IMR-90 (cell line): Measurements from ENCODE around the gene CDK17. TPM values are rescaled to one million over a fixed set of nuclear protein-coding genes. Genes with fewer than 3 reads are reported as not detected.

Experiments used
- ATAC-seq: fragments of 200-7000 bp; cut with Tn5 transposase; 2 replicates; pipeline ENCODE4 v1.9.1; 2020; ENCODE audit warnings: low read depth, mild to moderate bottlenecking, moderate library complexity
- BruUV-seq: library from RNA; stranded (reverse); fragments of 400-500 nt; replicated peaks from 2 replicates; lab custom pipeline; 2021; lab: Mats Ljungman, UMichigan
- CTCF ChIA-PET: fragments of 300-600 bp; formaldehyde crosslinking; extraction: SDS; loops from one replicate; lab custom pipeline; 2021; ENCODE audit warnings: antibody characterized with exemption; lab: Yijun Ruan, JAX
- POLR2A ChIA-PET: fragments of 300-600 bp; sonication (Branson Sonifier 250); formaldehyde crosslinking; loops from one replicate; lab custom pipeline; 2022; ENCODE audit warnings: antibody characterized with exemption; ENCODE audit not compliant: unreplicated experiment; lab: Charles Lee
- DNase-seq: peaks from one replicate; pipeline ENCODE4 v3.0.0; 2013
- H2AFZ ChIP-seq: replicated peaks from 2 replicates; pipeline ENCODE3; 2013; ENCODE audit warnings: low read length, mild to moderate bottlenecking; ENCODE audit not compliant: poor library complexity
- H2AK5ac ChIP-seq: 2 replicates; pipeline ENCODE4 v1.6.1; 2013; ENCODE audit warnings: low read depth, low read length, inconsistent platforms
- H2AK9ac ChIP-seq: replicated peaks from 2 replicates; pipeline ENCODE3; 2013; ENCODE audit warnings: mild to moderate bottlenecking, low read depth, low read length, moderate library complexity; ENCODE audit not compliant: poor library complexity
- H2BK120ac ChIP-seq: 2 replicates; pipeline ENCODE4 v1.6.1; 2013; ENCODE audit warnings: low read depth, low read length, inconsistent platforms
- H2BK15ac ChIP-seq: 3 replicates; pipeline ENCODE4 v1.6.1; 2013; ENCODE audit warnings: low read depth, low read length, inconsistent platforms
- H2BK20ac ChIP-seq: 2 replicates; pipeline ENCODE4 v1.6.1; 2013; ENCODE audit warnings: low read depth, mild to moderate bottlenecking, inconsistent platforms, low read length, moderate library complexity
- H2BK5ac ChIP-seq: 2 replicates; pipeline ENCODE4 v1.6.1; 2013; ENCODE audit warnings: mild to moderate bottlenecking, low read depth, low read length, inconsistent platforms; ENCODE audit not compliant: poor library complexity, severe bottlenecking
- H3K14ac ChIP-seq: replicated peaks from 2 replicates; pipeline ENCODE4 v1.6.1; 2013; ENCODE audit warnings: low read depth, low read length, inconsistent platforms
- H3K18ac ChIP-seq: 2 replicates; pipeline ENCODE4 v1.6.1; 2013; ENCODE audit warnings: low read depth, low read length, control low read depth
- H3K23ac ChIP-seq: 2 replicates; pipeline ENCODE4 v1.6.1; 2013; ENCODE audit warnings: low read depth, low read length, inconsistent platforms
- H3K27ac ChIP-seq: 2 replicates; pipeline ENCODE4 v1.5.1; 2013; ENCODE audit warnings: mild to moderate bottlenecking, control low read depth, low read length; ENCODE audit not compliant: insufficient read depth
- H3K27me3 ChIP-seq: 2 replicates; pipeline ENCODE4 v1.6.1; 2013; ENCODE audit warnings: low read length; ENCODE audit not compliant: control insufficient read depth, insufficient read depth
- H3K36me3 ChIP-seq: 2 replicates; pipeline ENCODE4 v1.6.1; 2013; ENCODE audit warnings: low read length, mixed read lengths; ENCODE audit not compliant: control insufficient read depth, insufficient read depth
- H3K4ac ChIP-seq: 2 replicates; pipeline ENCODE4 v1.6.1; 2013; ENCODE audit warnings: low read depth, low read length, inconsistent platforms
- H3K4me1 ChIP-seq: 2 replicates; pipeline ENCODE4 v1.6.1; 2013; ENCODE audit warnings: low read length, mixed read lengths; ENCODE audit not compliant: control insufficient read depth, insufficient read depth
- H3K4me2 ChIP-seq: 2 replicates; pipeline ENCODE4 v1.6.1; 2013; ENCODE audit warnings: low read depth, mild to moderate bottlenecking, control low read depth, low read length, moderate library complexity
- H3K4me3 ChIP-seq: 2 replicates; pipeline ENCODE4 v1.5.1; 2013; ENCODE audit warnings: low read depth, mild to moderate bottlenecking, control low read depth, low read length, moderate library complexity; ENCODE audit not compliant: insufficient read depth
- H3K56ac ChIP-seq: 2 replicates; pipeline ENCODE4 v1.6.1; 2013; ENCODE audit warnings: low read length, inconsistent platforms; ENCODE audit not compliant: insufficient read depth; ENCODE audit errors: extremely low read depth
- H3K79me1 ChIP-seq, 2 experiments: 2 replicates each; pipeline ENCODE4 v1.6.1; 2013; ENCODE audit warnings: low read length in 2 of 2, inconsistent platforms in 1 of 2, low read depth in 1 of 2
- H3K9ac ChIP-seq: 2 replicates; pipeline ENCODE4 v1.6.1; 2013; ENCODE audit warnings: low read depth, low read length, control low read depth
- H3K9me1 ChIP-seq: 2 replicates; pipeline ENCODE4 v1.6.1; 2013; ENCODE audit warnings: low read length, inconsistent platforms; ENCODE audit not compliant: insufficient read depth
- H3K9me3 ChIP-seq: 2 replicates; pipeline ENCODE4 v1.6.1; 2013; ENCODE audit warnings: low read length; ENCODE audit not compliant: control insufficient read depth, insufficient read depth
- H4K20me1 ChIP-seq: 2 replicates; pipeline ENCODE4 v1.6.1; 2013; ENCODE audit warnings: low read length, inconsistent platforms; ENCODE audit not compliant: insufficient read depth
- H4K5ac ChIP-seq: 2 replicates; pipeline ENCODE4 v1.6.1; 2013; ENCODE audit warnings: mild to moderate bottlenecking, low read depth, low read length, control low read depth
- H4K8ac ChIP-seq, 2 experiments: 2 replicates each; pipeline ENCODE4 v1.6.1; 2013; ENCODE audit warnings: low read depth in 2 of 2, low read length in 2 of 2, control low read depth in 1 of 2, inconsistent platforms in 1 of 2
- H4K91ac ChIP-seq: 2 replicates; pipeline ENCODE4 v1.6.1; 2013; ENCODE audit warnings: low read depth, low read length, inconsistent platforms; ENCODE audit not compliant: insufficient read depth
- BHLHE40 ChIP-seq: fragments of 150-350 bp; IDR thresholded peaks from 2 replicates; pipeline ENCODE4 v1.6.1; 2016; ENCODE audit warnings: mild to moderate bottlenecking, low read depth, low read length
- CHD1 ChIP-seq: IDR thresholded peaks from 2 replicates; pipeline ENCODE4 v1.6.1; 2012; ENCODE audit warnings: low read depth, low read length, improper control_type of control experiment
- FOS ChIP-seq: fragments of 150-350 bp; IDR thresholded peaks from 2 replicates; pipeline ENCODE4 v1.6.1; 2016; ENCODE audit warnings: low read depth, low read length
- MAFK ChIP-seq: IDR thresholded peaks from 2 replicates; pipeline ENCODE4 v1.6.1; 2012; ENCODE audit warnings: low read depth, low read length, improper control_type of control experiment
- MXI1 ChIP-seq: IDR thresholded peaks from 2 replicates; pipeline ENCODE4 v1.6.1; 2012; ENCODE audit warnings: low read depth, mild to moderate bottlenecking, low read length, moderate library complexity, borderline replicate concordance
- NFE2L2 ChIP-seq: fragments of 150-350 bp; IDR thresholded peaks from 2 replicates; pipeline ENCODE4 v1.6.1; 2016; ENCODE audit warnings: low read depth, mild to moderate bottlenecking, low read length
- POLR2A ChIP-seq: IDR thresholded peaks from 2 replicates; pipeline ENCODE4 v1.6.1; 2012; ENCODE audit warnings: mild to moderate bottlenecking, low read depth, low read length
- RAD21 ChIP-seq: IDR thresholded peaks from 2 replicates; pipeline ENCODE4 v1.6.1; 2012; ENCODE audit warnings: low read length, improper control_type of control experiment
- RCOR1 ChIP-seq: IDR thresholded peaks from 2 replicates; pipeline ENCODE4 v1.6.1; 2012; ENCODE audit warnings: mild to moderate bottlenecking, low read length, improper control_type of control experiment; ENCODE audit not compliant: insufficient replicate concordance
- RFX5 ChIP-seq: IDR thresholded peaks from 2 replicates; pipeline ENCODE4 v1.8.0; 2012; ENCODE audit warnings: low read depth, mild to moderate bottlenecking, low read length, moderate library complexity
- USF2 ChIP-seq: fragments of 150-350 bp; IDR thresholded peaks from 2 replicates; pipeline ENCODE4 v1.6.1; 2017; ENCODE audit warnings: mild to moderate bottlenecking, antibody characterized with exemption, low read length, low read depth
- WGBS, 2 experiments: methylation state at CpG; one replicate each; pipeline versions ENCODE4 v1.1.5 to v1.1.7; 2013; ENCODE audit warnings: missing lambda C conversion rate in 2 of 2; ENCODE audit not compliant: insufficient read length in 1 of 2; ENCODE audit errors: extremely low coverage in 2 of 2; 5-methylcytosine and 5-hydroxymethylcytosine counted together
- dilution Hi-C: fragments of 300-500 bp; cut with HindIII; formaldehyde crosslinking; loops from one replicate; pipeline ENCODE4 v1.14.3; 2018; ENCODE audit warnings: low sequenced_read_pairs; ENCODE audit not compliant: unreplicated experiment
- in situ Hi-C: fragments of 300-500 bp; cut with MboI; formaldehyde crosslinking; loops from 3 replicates; pipeline ENCODE4 v1.14.3; 2019; ENCODE audit warnings: low sequenced_read_pairs, inconsistent platforms, mixed read lengths
- intact Hi-C: fragments of 100-400 bp; cut with micrococcal nuclease; formaldehyde crosslinking; loops from 2 replicates; pipeline ENCODE4 v1.10.0; 2022
- polyA plus RNA-seq, 3 experiments: library from polyadenylated mRNA; depleted of rRNA; stranded (reverse); fragments of >200 nt; gene quantifications; 2 replicates each; pipeline ENCODE4 v1.2.3, GENCODE V29; 2012; ENCODE audit warnings: low replicate concordance in 1 of 3
- total RNA-seq: library from RNA; depleted of rRNA; stranded (reverse); fragments of >200 nt; gene quantifications from 2 replicates; pipeline ENCODE4 v1.2.3, GENCODE V29; 2012
- TF ChIP-seq, protein P1 (sequence below): fragments of 150-350 bp; IDR thresholded peaks from 2 replicates; pipeline ENCODE4 v1.6.1; 2016; ENCODE audit warnings: low read depth, mild to moderate bottlenecking, low read length, moderate library complexity, borderline replicate concordance

Gene CDK17
- total and polyA plus RNA-seq, 2 of the 4 experiments (the other 2 are of a cell fraction): 14.5 to 50.2 TPM

DNA sequence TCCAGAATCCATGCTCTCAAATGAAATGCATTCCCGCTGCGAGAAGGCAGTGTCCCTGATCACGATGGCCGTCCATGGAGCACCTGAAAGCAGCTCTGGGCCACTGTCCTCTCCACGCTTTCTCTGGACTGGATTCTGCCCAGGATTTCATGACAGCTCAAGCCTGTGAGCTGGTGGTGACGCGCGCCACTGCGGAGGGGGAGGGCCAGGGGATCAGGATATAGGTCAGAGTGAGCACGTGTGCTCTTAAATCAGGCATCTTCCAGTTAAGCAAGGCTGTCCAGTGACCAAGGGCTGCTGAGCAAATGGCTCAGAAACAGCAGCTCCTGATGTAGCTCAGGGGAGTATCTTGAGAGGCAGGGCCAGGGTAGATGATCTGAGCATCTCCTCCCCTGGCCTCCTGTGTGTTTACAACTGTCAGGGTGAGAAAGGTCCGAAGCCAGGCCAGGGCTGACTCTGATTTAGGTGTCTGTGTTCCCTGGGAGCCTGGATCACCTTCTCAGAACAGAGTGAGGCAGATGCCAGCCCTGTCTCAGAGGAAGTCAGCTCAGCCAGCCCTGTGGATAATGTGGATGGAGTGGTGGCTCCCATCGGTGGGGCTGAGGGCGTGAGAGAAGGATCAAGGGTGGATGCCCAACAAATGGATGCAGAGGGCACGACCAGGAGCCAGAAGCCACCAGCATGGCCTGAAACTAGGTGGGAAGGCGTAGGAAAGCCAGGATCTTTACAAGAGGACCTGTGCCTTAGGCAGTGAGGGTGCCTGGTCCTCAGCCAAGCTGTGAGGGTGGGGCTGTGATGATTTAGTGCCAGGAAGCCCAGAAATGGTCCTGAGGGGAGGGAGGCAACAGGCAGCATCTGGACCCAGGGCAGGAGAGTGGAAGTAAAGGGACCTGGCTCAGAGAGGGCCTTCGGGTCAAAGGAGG, 150.8 kb downstream of the CDK17 start (continued):
- peak; percentile 75 for TF ChIP-seq USF2

GRCh38 chr12:96248136-96248931, 151.9 kb downstream of the CDK17 start:
- ATAC-seq: no peak
- Histone ChIP-seq H3K4me1 (peaks cover 7% of the 10 kb centered on the region), H2AFZ (no peak overlapping the region), H4K5ac (no peak overlapping the region), H4K8ac (no peak overlapping the region), H3K56ac (no peak overlapping the region), H2BK20ac (no peak overlapping the region), H3K9ac (no peak overlapping the region), H3K27ac (no peak overlapping the region), H4K20me1 (peaks cover 51% of the 10 kb centered on the region), H4K91ac (no peak overlapping the region), H3K18ac (no peak overlapping the region), H3K4me2 (no peak overlapping the region), H3K14ac (no peak overlapping the region), H2BK5ac (no peak overlapping the region), H3K23ac (no peak overlapping the region), H2BK120ac (no peak overlapping the region), H3K27me3 (no peaks in the 10 kb centered on the region), H2BK15ac (no peak overlapping the region), H2AK9ac (no peak overlapping the region), H3K36me3 (peaks cover 40% of the 10 kb centered on the region), H3K4ac (no peak overlapping the region), H3K9me3 (no peaks in the 10 kb centered on the region), H3K79me1 (peaks cover 31 to 88% of the 10 kb centered on the region in 2 experiments), H3K4me3 (no peak overlapping the region), H3K9me1 (peaks cover 16% of the 10 kb centered on the region), H2AK5ac (no peak overlapping the region)
- BruUV-seq: no TSS peak
- DNase-seq: no peak
- POLR2A ChIA-PET: no interaction called here
- dilution Hi-C loops: no loop called here
- in situ Hi-C loops: no loop called here
- intact Hi-C loops: no loop called here
- CTCF ChIA-PET: interaction anchor here (0.5 kb wide), 1 partner anchor 10 kb away, joined by 3 read pairs; no protein-coding TSS in a partner anchor
- 92% methylated on average over 12 of the region's 17 CpGs; no CpG with 5 or more reads in 1 of the 2 experiments for WGBS, 2 experiments
- TF ChIP-seq BHLHE40 (no peak), USF2 (no peak), NFE2L2 (no peak), MAFK (no peak), MXI1 (no peak), RAD21 (no peak), CHD1 (no peak), FOS (no peak), RCOR1 (no peak), POLR2A (no peak), RFX5 (no peak)
- TF ChIP-seq, protein P1, sequence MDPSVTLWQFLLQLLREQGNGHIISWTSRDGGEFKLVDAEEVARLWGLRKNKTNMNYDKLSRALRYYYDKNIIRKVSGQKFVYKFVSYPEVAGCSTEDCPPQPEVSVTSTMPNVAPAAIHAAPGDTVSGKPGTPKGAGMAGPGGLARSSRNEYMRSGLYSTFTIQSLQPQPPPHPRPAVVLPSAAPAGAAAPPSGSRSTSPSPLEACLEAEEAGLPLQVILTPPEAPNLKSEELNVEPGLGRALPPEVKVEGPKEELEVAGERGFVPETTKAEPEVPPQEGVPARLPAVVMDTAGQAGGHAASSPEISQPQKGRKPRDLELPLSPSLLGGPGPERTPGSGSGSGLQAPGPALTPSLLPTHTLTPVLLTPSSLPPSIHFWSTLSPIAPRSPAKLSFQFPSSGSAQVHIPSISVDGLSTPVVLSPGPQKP: no peak
